Caco-2 (cell line): Measurements from ENCODE around the gene THUMPD2. TPM values are rescaled to one million over a fixed set of nuclear protein-coding genes. Genes with fewer than 3 reads are reported as not detected.

ENCODE experiments used
- BruUV-seq: library from RNA; stranded (reverse); fragments of 400-500 nt; replicated peaks from 2 replicates; lab custom pipeline; 2021; lab: Mats Ljungman, UMichigan
- CTCF ChIA-PET: fragments of 300-600 bp; sonication (Branson Sonifier 250); formaldehyde crosslinking; loops from one replicate; lab custom pipeline; 2022; ENCODE audit warnings: antibody characterized with exemption; lab: Charles Lee
- POLR2A ChIA-PET: fragments of 300-600 bp; sonication (Branson Sonifier 250); formaldehyde crosslinking; loops from one replicate; lab custom pipeline; 2022; ENCODE audit warnings: antibody characterized with exemption; lab: Charles Lee
- DNase-seq, 2 experiments: peaks; one replicate each; pipeline versions ENCODE4 v3.0.0 to v3.0.0-alpha.2; 2020 to 2022
- H3K27me3 ChIP-seq: replicated peaks from 2 replicates; pipeline ENCODE4 v1.6.0; 2011; ENCODE audit warnings: low read length; ENCODE audit not compliant: control insufficient read depth, insufficient read depth
- H3K36me3 ChIP-seq: 2 replicates; pipeline ENCODE4 v1.5.1; 2011; ENCODE audit warnings: low read length; ENCODE audit not compliant: control insufficient read depth, insufficient read depth
- H3K4me1 ChIP-seq: fragments of 250-450 bp; sonication (Bioruptor Pico); 2 replicates; pipeline ENCODE4 v1.5.1; 2020; ENCODE audit warnings: mild to moderate bottlenecking
- H3K4me3 ChIP-seq: 2 replicates; pipeline ENCODE4 v1.5.1; 2011; ENCODE audit warnings: low read depth, mild to moderate bottlenecking, control low read depth, low read length
- H3K9me3 ChIP-seq: fragments of 250-450 bp; sonication (Bioruptor Pico); 2 replicates; pipeline ENCODE4 v1.5.1; 2020; ENCODE audit warnings: mild to moderate bottlenecking, moderate library complexity
- H3K27ac Mint-ChIP-seq: one replicate; pipeline ENCODE4 v1.8.0; 2022; ENCODE audit warnings: mixed read lengths; ENCODE audit not compliant: unreplicated experiment
- H3K27me3 Mint-ChIP-seq: one replicate; pipeline ENCODE4 v1.8.0; 2022; ENCODE audit warnings: mixed read lengths; ENCODE audit not compliant: insufficient read depth, unreplicated experiment
- H3K36me3 Mint-ChIP-seq: one replicate; pipeline ENCODE4 v1.8.0; 2022; ENCODE audit warnings: mild to moderate bottlenecking, mixed read lengths; ENCODE audit not compliant: insufficient read depth, unreplicated experiment
- H3K4me1 Mint-ChIP-seq: one replicate; pipeline ENCODE4 v1.8.0; 2022; ENCODE audit warnings: low read depth, mixed read lengths; ENCODE audit not compliant: unreplicated experiment
- H3K4me3 Mint-ChIP-seq: one replicate; pipeline ENCODE4 v1.8.0; 2022; ENCODE audit warnings: mild to moderate bottlenecking, moderate library complexity, mixed read lengths; ENCODE audit not compliant: unreplicated experiment
- H3K9me3 Mint-ChIP-seq: one replicate; pipeline ENCODE4 v1.8.0; 2022; ENCODE audit warnings: mixed read lengths; ENCODE audit not compliant: unreplicated experiment
- intact Hi-C: fragments of 100-400 bp; cut with micrococcal nuclease; formaldehyde crosslinking; loops from one replicate; pipeline ENCODE4 v1.10.0; 2022; ENCODE audit not compliant: unreplicated experiment
- total RNA-seq: library from RNA; stranded (reverse); gene quantifications from 2 replicates; pipeline ENCODE4 v1.2.3, GENCODE V29; 2022
- TF ChIP-seq, protein P1 (sequence below), 2 experiments: fragments of 200-600 bp in 1 of 2; IDR thresholded peaks; 1 replicate in 1 of 2; 2 replicates in 1 of 2; pipeline versions ENCODE4 v1.5.1 to v1.8.0; 2011 to 2022; ENCODE audit warnings: antibody characterized with exemption in 1 of 2, control low read depth in 1 of 2, inconsistent platforms in 1 of 2, low read depth in 1 of 2, low read length in 1 of 2, mild to moderate bottlenecking in 1 of 2, moderate library complexity in 1 of 2; ENCODE audit not compliant: insufficient read depth in 1 of 2, severe bottlenecking in 1 of 2, unreplicated experiment in 1 of 2

THUMPD2 gene
- total RNA-seq, 1 experiment from 2014 or later: 13.8 TPM

DNA sequence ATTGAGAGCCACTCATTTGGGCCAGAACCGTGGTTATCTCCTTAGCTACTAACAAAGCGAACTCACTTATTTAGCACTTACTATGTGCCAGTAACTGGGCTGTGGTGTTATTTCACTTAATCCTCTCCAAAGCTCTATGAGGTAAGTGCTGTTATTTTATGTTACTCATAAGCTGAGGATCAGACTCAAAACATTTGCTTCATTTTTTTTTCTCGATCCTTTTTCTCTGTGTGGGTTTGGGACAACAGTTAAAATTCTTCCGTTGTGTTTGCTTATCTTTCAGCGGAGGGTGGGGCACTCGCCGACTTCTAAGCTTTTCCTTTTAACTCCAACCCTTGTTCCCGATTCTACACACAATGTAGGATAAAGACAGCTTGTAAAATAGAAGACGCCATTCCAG, 60.6 kb downstream of the THUMPD2 start:
- H3K4me3 Mint-ChIP-seq: no peak overlapping the region
- no TSS peak for BruUV-seq
- H3K9me3 ChIP-seq: no peaks in the 10 kb centered on the region
- H3K4me3 ChIP-seq: no peak overlapping the region
- no peak overlapping the region for H3K27ac Mint-ChIP-seq
- intact Hi-C loops: no loop called here
- peaks cover 13% of the 10 kb centered on the region for H3K4me1 Mint-ChIP-seq
- ChIA-PET POLR2A (no interaction called here), CTCF (interaction anchor here (0.7 kb wide), 1 partner anchor 326 kb away, joined by 3 read pairs; no protein-coding TSS in a partner anchor)
- no peaks in the 10 kb centered on the region for H3K36me3 Mint-ChIP-seq
- no peak for DNase-seq
- no peaks in the 10 kb centered on the region for H3K27me3 Mint-ChIP-seq
- TF ChIP-seq, protein P1, sequence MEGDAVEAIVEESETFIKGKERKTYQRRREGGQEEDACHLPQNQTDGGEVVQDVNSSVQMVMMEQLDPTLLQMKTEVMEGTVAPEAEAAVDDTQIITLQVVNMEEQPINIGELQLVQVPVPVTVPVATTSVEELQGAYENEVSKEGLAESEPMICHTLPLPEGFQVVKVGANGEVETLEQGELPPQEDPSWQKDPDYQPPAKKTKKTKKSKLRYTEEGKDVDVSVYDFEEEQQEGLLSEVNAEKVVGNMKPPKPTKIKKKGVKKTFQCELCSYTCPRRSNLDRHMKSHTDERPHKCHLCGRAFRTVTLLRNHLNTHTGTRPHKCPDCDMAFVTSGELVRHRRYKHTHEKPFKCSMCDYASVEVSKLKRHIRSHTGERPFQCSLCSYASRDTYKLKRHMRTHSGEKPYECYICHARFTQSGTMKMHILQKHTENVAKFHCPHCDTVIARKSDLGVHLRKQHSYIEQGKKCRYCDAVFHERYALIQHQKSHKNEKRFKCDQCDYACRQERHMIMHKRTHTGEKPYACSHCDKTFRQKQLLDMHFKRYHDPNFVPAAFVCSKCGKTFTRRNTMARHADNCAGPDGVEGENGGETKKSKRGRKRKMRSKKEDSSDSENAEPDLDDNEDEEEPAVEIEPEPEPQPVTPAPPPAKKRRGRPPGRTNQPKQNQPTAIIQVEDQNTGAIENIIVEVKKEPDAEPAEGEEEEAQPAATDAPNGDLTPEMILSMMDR (IDR thresholded peaks at IDR 0.05; ENCODE audit: insufficient read depth in 1 of 2, low read depth in 1 of 2, low read length in 1 of 2, severe bottlenecking in 1 of 2, unreplicated experiment in 1 of 2): no peak
- peaks cover 4% of the 10 kb centered on the region for H3K4me1 ChIP-seq
- no peaks in the 10 kb centered on the region for H3K36me3 ChIP-seq
- no peaks in the 10 kb centered on the region for H3K9me3 Mint-ChIP-seq
- no peaks in the 10 kb centered on the region for H3K27me3 ChIP-seq

DNA sequence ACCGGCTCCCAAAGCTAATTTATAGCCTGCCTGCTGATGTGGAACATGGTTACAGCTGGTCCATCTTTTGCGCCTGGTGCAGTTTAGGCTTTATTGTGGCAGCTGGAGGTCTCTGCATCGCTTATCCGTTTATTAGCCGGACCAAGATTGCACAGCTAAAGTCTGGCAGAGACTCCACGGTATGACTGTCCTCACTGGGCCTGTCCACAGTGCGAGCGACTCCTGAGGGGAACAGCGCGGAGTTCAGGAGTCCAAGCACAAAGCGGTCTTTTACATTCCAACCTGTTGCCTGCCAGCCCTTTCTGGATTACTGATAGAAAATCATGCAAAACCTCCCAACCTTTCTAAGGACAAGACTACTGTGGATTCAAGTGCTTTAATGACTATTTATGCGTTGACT, 62.0 kb downstream of the THUMPD2 start:
- Histone ChIP-seq H3K36me3 (no peaks in the 10 kb centered on the region), H3K4me3 (no peak overlapping the region), H3K27me3 (no peaks in the 10 kb centered on the region), H3K9me3 (no peaks in the 10 kb centered on the region), H3K4me1 (no peaks in the 10 kb centered on the region)
- TF ChIP-seq, protein P1 (IDR thresholded peaks at IDR 0.05; ENCODE audit: insufficient read depth in 1 of 2, low read depth in 1 of 2, low read length in 1 of 2, severe bottlenecking in 1 of 2, unreplicated experiment in 1 of 2): no peak
- no peak for DNase-seq
- intact Hi-C loops: no loop called here
- Mint-ChIP-seq H3K4me3 (no peak overlapping the region), H3K9me3 (no peaks in the 10 kb centered on the region), H3K4me1 (peaks cover 11% of the 10 kb centered on the region), H3K27ac (no peak overlapping the region), H3K27me3 (peaks cover 4% of the 10 kb centered on the region), H3K36me3 (no peaks in the 10 kb centered on the region)
- CTCF ChIA-PET: no interaction called here
- no TSS peak for BruUV-seq
- POLR2A ChIA-PET: no interaction called here

DNA sequence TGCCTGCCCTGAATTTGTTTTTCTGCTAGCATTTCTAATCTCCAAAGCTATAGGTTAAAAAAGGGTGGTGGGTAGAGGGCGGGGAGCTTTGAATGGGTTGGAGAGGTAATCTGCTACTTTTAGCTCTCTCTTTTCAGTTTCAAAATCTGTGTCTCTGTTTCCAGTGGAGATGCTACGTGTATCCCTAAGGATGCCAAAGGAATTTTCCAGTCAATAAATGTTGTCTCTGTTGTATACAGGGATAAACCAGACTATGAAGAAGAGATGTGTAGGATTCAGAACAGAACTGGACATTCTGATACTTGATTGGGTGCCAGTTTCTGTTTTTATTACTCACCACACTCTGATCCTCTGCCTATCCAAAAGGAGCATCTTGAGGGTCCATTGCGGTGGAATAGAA, 63.2 kb downstream of the THUMPD2 start:
- H3K27me3 Mint-ChIP-seq: peaks cover 4% of the 10 kb centered on the region
- BruUV-seq: no TSS peak
- H3K9me3 ChIP-seq: no peaks in the 10 kb centered on the region
- no peak overlapping the region for H3K4me3 Mint-ChIP-seq
- ChIA-PET CTCF (no interaction called here), POLR2A (no interaction called here)
- TF ChIP-seq, protein P1 (IDR thresholded peaks at IDR 0.05; ENCODE audit: insufficient read depth in 1 of 2, low read depth in 1 of 2, low read length in 1 of 2, severe bottlenecking in 1 of 2, unreplicated experiment in 1 of 2): no peak
- H3K36me3 Mint-ChIP-seq: no peaks in the 10 kb centered on the region
- no peak overlapping the region for H3K27ac Mint-ChIP-seq
- H3K36me3 ChIP-seq: no peaks in the 10 kb centered on the region
- H3K4me1 Mint-ChIP-seq: peaks cover 11% of the 10 kb centered on the region
- H3K27me3 ChIP-seq: no peaks in the 10 kb centered on the region
- intact Hi-C loops: no loop called here
- no peaks in the 10 kb centered on the region for H3K9me3 Mint-ChIP-seq
- DNase-seq: no peak
- H3K4me1 ChIP-seq: no peaks in the 10 kb centered on the region
- H3K4me3 ChIP-seq: no peak overlapping the region
